Measurements from ENCODE around the gene MINDY3. TPM values are rescaled to one million over a fixed set of nuclear protein-coding genes. Genes with fewer than 3 reads are reported as not detected.

MINDY3 gene
- total RNA-seq, 1 experiment from 2014 or later: 10.8 TPM

DNA sequence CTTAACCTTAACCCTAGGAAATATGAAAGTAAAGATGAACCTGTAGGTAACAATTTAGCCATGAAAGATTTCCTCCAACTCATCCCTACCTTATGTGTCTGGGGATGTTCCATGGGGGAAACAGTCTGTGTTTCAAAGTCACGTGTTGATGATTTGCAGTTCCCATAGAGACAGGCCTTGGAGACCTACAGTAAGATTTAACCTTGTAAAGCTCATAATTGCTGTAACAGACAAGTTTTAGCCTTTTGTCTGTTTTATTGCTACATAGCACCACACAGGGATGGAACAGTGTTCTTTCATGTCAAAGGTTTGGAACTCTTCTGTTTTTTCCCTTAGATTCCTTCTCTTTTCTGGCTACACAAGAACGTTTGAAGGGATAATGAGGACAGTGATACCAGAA is 105.4 kb downstream of the MINDY3 start:
- H3K27me3 ChIP-seq (ENCODE audit: insufficient read depth, low read depth): peaks cover 46% of the 10 kb centered on the region
- no peak for DNase-seq
- CTCF ChIA-PET: no interaction called here
- H2AFZ ChIP-seq: no peak overlapping the region
- H3K27ac ChIP-seq: no peak overlapping the region
- H3K4me2 ChIP-seq: no peak overlapping the region
- TF ChIP-seq EZH2 (IDR thresholded peaks at IDR 0.05; ENCODE audit: low read depth): no peak
- TF ChIP-seq, protein P1, sequence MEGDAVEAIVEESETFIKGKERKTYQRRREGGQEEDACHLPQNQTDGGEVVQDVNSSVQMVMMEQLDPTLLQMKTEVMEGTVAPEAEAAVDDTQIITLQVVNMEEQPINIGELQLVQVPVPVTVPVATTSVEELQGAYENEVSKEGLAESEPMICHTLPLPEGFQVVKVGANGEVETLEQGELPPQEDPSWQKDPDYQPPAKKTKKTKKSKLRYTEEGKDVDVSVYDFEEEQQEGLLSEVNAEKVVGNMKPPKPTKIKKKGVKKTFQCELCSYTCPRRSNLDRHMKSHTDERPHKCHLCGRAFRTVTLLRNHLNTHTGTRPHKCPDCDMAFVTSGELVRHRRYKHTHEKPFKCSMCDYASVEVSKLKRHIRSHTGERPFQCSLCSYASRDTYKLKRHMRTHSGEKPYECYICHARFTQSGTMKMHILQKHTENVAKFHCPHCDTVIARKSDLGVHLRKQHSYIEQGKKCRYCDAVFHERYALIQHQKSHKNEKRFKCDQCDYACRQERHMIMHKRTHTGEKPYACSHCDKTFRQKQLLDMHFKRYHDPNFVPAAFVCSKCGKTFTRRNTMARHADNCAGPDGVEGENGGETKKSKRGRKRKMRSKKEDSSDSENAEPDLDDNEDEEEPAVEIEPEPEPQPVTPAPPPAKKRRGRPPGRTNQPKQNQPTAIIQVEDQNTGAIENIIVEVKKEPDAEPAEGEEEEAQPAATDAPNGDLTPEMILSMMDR (conservative IDR thresholded peaks at IDR 0.05): no peak
- H3K9me3 ChIP-seq (ENCODE audit: insufficient read depth, low read depth): no peaks in the 10 kb centered on the region
- H3F3A ChIP-seq (ENCODE audit: insufficient read depth, low read depth): no peaks in the 10 kb centered on the region
- POLR2A ChIA-PET (ENCODE audit: unreplicated experiment): interaction anchor here (0.6 kb wide), 1 partner anchor 199 kb away, joined by 3 read pairs; no protein-coding TSS in a partner anchor
- intact Hi-C loops (cut with micrococcal nuclease; ENCODE audit: unreplicated experiment): no loop called here
- no peaks in the 10 kb centered on the region for H3K36me3 ChIP-seq (ENCODE audit: low read depth)
- H3K79me2 ChIP-seq (ENCODE audit: low read depth): no peaks in the 10 kb centered on the region
- H3K4me1 ChIP-seq (replicated peaks; ENCODE audit: insufficient read depth): no peaks in the 10 kb centered on the region
- H3K9me2 ChIP-seq (ENCODE audit: insufficient read depth): no peaks in the 10 kb centered on the region
- no peaks in the 10 kb centered on the region for H4K20me1 ChIP-seq (ENCODE audit: insufficient read depth)
- no TSS peak for BruUV-seq (replicated peaks)
- no peak overlapping the region for H3K4me3 ChIP-seq

DNA sequence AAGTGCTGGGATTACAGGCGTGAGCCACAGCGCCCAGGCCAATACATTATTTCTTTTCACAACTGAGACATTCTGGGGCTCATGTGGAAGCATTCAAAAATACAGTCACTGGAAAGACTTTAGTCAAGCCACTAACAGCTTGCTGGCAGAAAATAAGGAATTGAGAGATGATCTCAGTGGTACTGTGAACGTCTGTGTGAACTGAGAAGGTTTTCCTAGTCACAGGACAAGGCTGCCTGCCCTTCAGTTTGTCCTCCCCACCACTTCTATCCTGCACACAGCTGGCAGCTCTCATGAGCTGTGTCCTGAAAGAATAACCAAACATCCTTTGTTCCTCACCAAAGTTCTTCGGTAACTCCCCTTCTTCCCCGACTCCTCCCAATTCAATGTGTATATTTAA is 109.3 kb downstream of the MINDY3 start:
- no peak for DNase-seq
- Histone ChIP-seq H3K36me3 (ENCODE audit: low read depth) (no peaks in the 10 kb centered on the region), H3K4me2 (no peak overlapping the region), H3K79me2 (ENCODE audit: low read depth) (no peaks in the 10 kb centered on the region), H3K4me3 (no peak overlapping the region), H2AFZ (no peak overlapping the region), H3K27ac (no peak overlapping the region), H4K20me1 (ENCODE audit: insufficient read depth) (no peaks in the 10 kb centered on the region), H3K9me2 (ENCODE audit: insufficient read depth) (no peaks in the 10 kb centered on the region), H3F3A (ENCODE audit: insufficient read depth, low read depth) (no peaks in the 10 kb centered on the region), H3K27me3 (ENCODE audit: insufficient read depth, low read depth) (peaks cover 30% of the 10 kb centered on the region), H3K9me3 (ENCODE audit: insufficient read depth, low read depth) (no peaks in the 10 kb centered on the region), H3K4me1 (replicated peaks; ENCODE audit: insufficient read depth) (no peaks in the 10 kb centered on the region)
- BruUV-seq (replicated peaks): no TSS peak
- TF ChIP-seq EZH2 (IDR thresholded peaks at IDR 0.05; ENCODE audit: low read depth): no peak
- TF ChIP-seq, protein P1 (conservative IDR thresholded peaks at IDR 0.05): no peak
- ChIA-PET POLR2A (ENCODE audit: unreplicated experiment) (no interaction called here), CTCF (no interaction called here)
- intact Hi-C loops (cut with micrococcal nuclease; ENCODE audit: unreplicated experiment): no loop called here

DNA sequence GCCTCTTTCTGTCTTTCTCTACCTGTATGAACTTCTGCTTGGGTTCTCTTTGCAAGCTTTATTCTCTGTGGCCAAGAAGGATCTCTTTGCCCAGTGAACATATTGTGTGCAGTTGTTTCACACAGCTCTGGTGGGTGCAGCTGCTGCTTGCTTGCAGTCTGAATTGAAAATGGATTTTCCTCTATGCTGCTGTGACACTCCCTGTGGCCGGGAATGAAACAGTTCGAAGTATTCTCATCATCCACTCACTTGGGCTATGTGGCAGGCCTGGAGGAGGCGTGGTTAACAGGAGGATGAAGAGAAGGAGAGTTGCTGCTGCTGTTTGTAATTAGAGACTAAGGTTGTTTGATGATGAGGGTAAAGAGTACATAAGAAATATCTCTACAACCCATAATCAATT is 112.2 kb downstream of the MINDY3 start:
- no TSS peak for BruUV-seq (replicated peaks)
- Histone ChIP-seq H3K36me3 (ENCODE audit: low read depth) (no peaks in the 10 kb centered on the region), H3K4me1 (replicated peaks; ENCODE audit: insufficient read depth) (no peaks in the 10 kb centered on the region), H3K27me3 (ENCODE audit: insufficient read depth, low read depth) (peaks cover 11% of the 10 kb centered on the region), H3K27ac (no peak overlapping the region), H3K9me2 (ENCODE audit: insufficient read depth) (no peaks in the 10 kb centered on the region), H3F3A (ENCODE audit: insufficient read depth, low read depth) (no peaks in the 10 kb centered on the region), H3K9me3 (ENCODE audit: insufficient read depth, low read depth) (no peaks in the 10 kb centered on the region), H3K4me3 (no peak overlapping the region), H3K79me2 (ENCODE audit: low read depth) (no peaks in the 10 kb centered on the region), H3K4me2 (no peak overlapping the region), H4K20me1 (ENCODE audit: insufficient read depth) (no peaks in the 10 kb centered on the region), H2AFZ (no peak overlapping the region)
- intact Hi-C loops (cut with micrococcal nuclease; ENCODE audit: unreplicated experiment): no loop called here
- ChIA-PET POLR2A (ENCODE audit: unreplicated experiment) (no interaction called here), CTCF (no interaction called here)
- DNase-seq: no peak
- TF ChIP-seq, protein P1 (conservative IDR thresholded peaks at IDR 0.05): no peak
- TF ChIP-seq EZH2 (IDR thresholded peaks at IDR 0.05; ENCODE audit: low read depth): no peak
